Measurements from ENCODE around the gene LRRC8D. TPM values are rescaled to one million over a fixed set of nuclear protein-coding genes. Genes with fewer than 3 reads are reported as not detected.
A peak's percentile ranks its signal among the peaks of the same experiment; 100 is the strongest.

Gene LRRC8D
- total and polyA plus RNA-seq, 2 of the 4 experiments (the other 2 are of a cell fraction), result 34.1 to 35.3 TPM

- intact Hi-C loops (cut with micrococcal nuclease) (no loop called here), dilution Hi-C loops (cut with HindIII; ENCODE audit: low sequenced_read_pairs, unreplicated experiment) (no loop called here), in situ Hi-C loops (cut with MboI; ENCODE audit: low sequenced_read_pairs) (loop anchor here (25.0 kb wide), 1 partner anchor 493 kb away; no protein-coding TSS in a partner anchor)
- Histone ChIP-seq H3K4ac (ENCODE audit: low read depth, low read length) (no peak overlapping the region), H3K27me3 (ENCODE audit: control insufficient read depth, insufficient read depth, low read length) (no peaks in the 10 kb centered on the region), H2AK5ac (ENCODE audit: low read depth, low read length) (no peak overlapping the region), H3K4me3 (ENCODE audit: insufficient read depth, low read depth, low read length) (no peak overlapping the region), H2AFZ (replicated peaks; ENCODE audit: low read length, poor library complexity) (no peak overlapping the region), H3K4me2 (ENCODE audit: low read depth, low read length) (no peak overlapping the region), H3K14ac (replicated peaks; ENCODE audit: low read depth, low read length) (0 out of 2 replicates have a peak overlapping the region, but pooled peaks have one; percentile 19), H3K9ac (ENCODE audit: low read depth, low read length) (no peak overlapping the region), H3K27ac (ENCODE audit: insufficient read depth, low read length) (no peak overlapping the region), H2BK20ac (ENCODE audit: low read depth, low read length) (peak overlapping the region; percentile 70; the same call in 1 of the 2 replicates), H2BK5ac (ENCODE audit: low read depth, low read length, poor library complexity, severe bottlenecking) (no peak overlapping the region), H3K79me1 (ENCODE audit: low read depth in 1 of 2, low read length in 2 of 2) (no peaks in the 10 kb centered on the region), H2BK15ac (ENCODE audit: low read depth, low read length) (no peak overlapping the region), H4K91ac (ENCODE audit: insufficient read depth, low read depth, low read length) (no peak overlapping the region), H3K9me3 (ENCODE audit: control insufficient read depth, insufficient read depth, low read length) (no peaks in the 10 kb centered on the region), H3K56ac (ENCODE audit: extremely low read depth, insufficient read depth, low read length) (no peak overlapping the region), H2AK9ac (replicated peaks; ENCODE audit: low read depth, low read length, poor library complexity) (no peak overlapping the region), H3K4me1 (ENCODE audit: control insufficient read depth, insufficient read depth, low read length) (peaks cover 6% of the 10 kb centered on the region), H2BK120ac (ENCODE audit: low read depth, low read length) (no peak overlapping the region), H3K18ac (ENCODE audit: low read depth, low read length) (no peak overlapping the region), H4K20me1 (ENCODE audit: insufficient read depth, low read length) (no peaks in the 10 kb centered on the region), H3K36me3 (ENCODE audit: control insufficient read depth, insufficient read depth, low read length) (no peaks in the 10 kb centered on the region), H4K8ac (ENCODE audit: low read depth in 2 of 2, low read length in 2 of 2) (no peak overlapping the region), H4K5ac (ENCODE audit: low read depth, low read length) (no peak overlapping the region), H3K9me1 (ENCODE audit: insufficient read depth, low read length) (no peaks in the 10 kb centered on the region), H3K23ac (ENCODE audit: low read depth, low read length) (no peak overlapping the region)
- WGBS, 2 experiments (ENCODE audit: extremely low coverage in 2 of 2, insufficient read length in 1 of 2), result no CpG with 5 or more reads among the region's 4 CpGs
- CTCF ChIA-PET, result interaction anchor here (1.2 kb wide), 1 partner anchor 176 kb away, joined by 5 read pairs; no protein-coding TSS in a partner anchor
- no TSS peak for BruUV-seq (replicated peaks)
- POLR2A ChIA-PET (ENCODE audit: unreplicated experiment), result no interaction called here
- ATAC-seq (ENCODE audit: low read depth), result peak; percentile 60; the same call in 1 of the 2 replicates
- DNase-seq, result no peak
- TF ChIP-seq POLR2A (IDR thresholded peaks at IDR 0.05; ENCODE audit: low read depth, low read length) (no peak), RFX5 (IDR thresholded peaks at IDR 0.05; ENCODE audit: low read depth, low read length) (no peak), RCOR1 (IDR thresholded peaks at IDR 0.05; ENCODE audit: insufficient replicate concordance, low read length) (no peak), MAZ (IDR thresholded peaks at IDR 0.05; ENCODE audit: borderline replicate concordance, low read depth, low read length) (no peak), FOS (IDR thresholded peaks at IDR 0.05; ENCODE audit: low read depth, low read length) (no peak), MAFK (IDR thresholded peaks at IDR 0.05; ENCODE audit: low read depth, low read length) (no peak), USF2 (IDR thresholded peaks at IDR 0.05; ENCODE audit: low read depth, low read length) (no peak), BHLHE40 (IDR thresholded peaks at IDR 0.05; ENCODE audit: low read depth, low read length) (no peak), MXI1 (IDR thresholded peaks at IDR 0.05; ENCODE audit: borderline replicate concordance, low read depth, low read length) (no peak), CHD1 (IDR thresholded peaks at IDR 0.05; ENCODE audit: low read depth, low read length) (no peak), NFE2L2 (IDR thresholded peaks at IDR 0.05; ENCODE audit: low read depth, low read length) (no peak), RAD21 (IDR thresholded peaks at IDR 0.05; ENCODE audit: low read length) (no peak), SMC3 (IDR thresholded peaks at IDR 0.05; ENCODE audit: low read depth, low read length) (no peak), CEBPB (IDR thresholded peaks at IDR 0.05; ENCODE audit: low read depth, low read length) (no peak)
- TF ChIP-seq, protein P1, sequence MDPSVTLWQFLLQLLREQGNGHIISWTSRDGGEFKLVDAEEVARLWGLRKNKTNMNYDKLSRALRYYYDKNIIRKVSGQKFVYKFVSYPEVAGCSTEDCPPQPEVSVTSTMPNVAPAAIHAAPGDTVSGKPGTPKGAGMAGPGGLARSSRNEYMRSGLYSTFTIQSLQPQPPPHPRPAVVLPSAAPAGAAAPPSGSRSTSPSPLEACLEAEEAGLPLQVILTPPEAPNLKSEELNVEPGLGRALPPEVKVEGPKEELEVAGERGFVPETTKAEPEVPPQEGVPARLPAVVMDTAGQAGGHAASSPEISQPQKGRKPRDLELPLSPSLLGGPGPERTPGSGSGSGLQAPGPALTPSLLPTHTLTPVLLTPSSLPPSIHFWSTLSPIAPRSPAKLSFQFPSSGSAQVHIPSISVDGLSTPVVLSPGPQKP (IDR thresholded peaks at IDR 0.05; ENCODE audit: borderline replicate concordance, low read depth, low read length), result no peak
- TF ChIP-seq, protein P2, sequence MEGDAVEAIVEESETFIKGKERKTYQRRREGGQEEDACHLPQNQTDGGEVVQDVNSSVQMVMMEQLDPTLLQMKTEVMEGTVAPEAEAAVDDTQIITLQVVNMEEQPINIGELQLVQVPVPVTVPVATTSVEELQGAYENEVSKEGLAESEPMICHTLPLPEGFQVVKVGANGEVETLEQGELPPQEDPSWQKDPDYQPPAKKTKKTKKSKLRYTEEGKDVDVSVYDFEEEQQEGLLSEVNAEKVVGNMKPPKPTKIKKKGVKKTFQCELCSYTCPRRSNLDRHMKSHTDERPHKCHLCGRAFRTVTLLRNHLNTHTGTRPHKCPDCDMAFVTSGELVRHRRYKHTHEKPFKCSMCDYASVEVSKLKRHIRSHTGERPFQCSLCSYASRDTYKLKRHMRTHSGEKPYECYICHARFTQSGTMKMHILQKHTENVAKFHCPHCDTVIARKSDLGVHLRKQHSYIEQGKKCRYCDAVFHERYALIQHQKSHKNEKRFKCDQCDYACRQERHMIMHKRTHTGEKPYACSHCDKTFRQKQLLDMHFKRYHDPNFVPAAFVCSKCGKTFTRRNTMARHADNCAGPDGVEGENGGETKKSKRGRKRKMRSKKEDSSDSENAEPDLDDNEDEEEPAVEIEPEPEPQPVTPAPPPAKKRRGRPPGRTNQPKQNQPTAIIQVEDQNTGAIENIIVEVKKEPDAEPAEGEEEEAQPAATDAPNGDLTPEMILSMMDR (conservative IDR thresholded peaks at IDR 0.05; ENCODE audit: low read depth, low read length), result no peak
Observed at GRCh38 chr1:89980605-89981004, 159.8 kb downstream of the LRRC8D start.
